ENCODE results near the gene C1orf105.

C1orf105 gene

DNA sequence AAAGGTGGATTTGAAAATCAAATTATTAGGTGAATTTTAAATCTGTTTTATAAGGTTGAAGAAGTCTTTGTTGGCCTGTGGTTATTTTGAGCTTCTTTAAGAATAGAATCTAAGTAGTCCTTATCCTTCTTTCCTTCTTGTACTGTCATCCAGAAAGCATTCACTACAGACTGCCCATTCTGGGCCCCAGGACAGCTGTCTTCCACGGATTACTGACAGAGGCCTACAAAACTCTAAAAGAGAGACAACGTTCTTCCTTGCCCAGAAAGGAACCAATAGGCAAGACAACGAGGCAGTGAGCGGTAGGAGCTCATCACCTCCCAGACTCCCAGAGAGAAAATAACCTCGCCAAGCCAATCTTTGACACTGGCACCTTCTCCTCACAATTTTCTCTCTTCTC lies 47.8 kb downstream of the C1orf105 start:
- ChIA-PET POLR2A (no interaction called here), CTCF (interaction anchor here (0.6 to 1.5 kb wide), 2 partner anchors 25 to 625 kb away, joined by 3 to 5 read pairs; partner anchors contain the start of gene PIGC)
- H3K4me1 ChIP-seq (ENCODE audit: control insufficient read depth, insufficient read depth, low read length) = no peaks in the 10 kb centered on the region
- H3K4me3 ChIP-seq (ENCODE audit: low read depth, low read length) = no peak overlapping the region
- H3K36me3 ChIP-seq (ENCODE audit: control insufficient read depth in 2 of 2, insufficient read depth in 1 of 2, low read length in 2 of 2) = no peaks in the 10 kb centered on the region
- TF ChIP-seq ZNF138 (tag by site-specific recombination; IDR thresholded peaks at IDR 0.05; ENCODE audit: borderline replicate concordance) (no peak), ZNF202 (tag by site-specific recombination; IDR thresholded peaks at IDR 0.05; ENCODE audit: borderline replicate concordance) (no peak), SP2 (tag by site-specific recombination; IDR thresholded peaks at IDR 0.05) (no peak), KLF16 (tag by site-specific recombination; IDR thresholded peaks at IDR 0.05) (no peak), ZNF423 (tag by site-specific recombination; IDR thresholded peaks at IDR 0.05) (no peak), ZNF350 (tag by site-specific recombination; IDR thresholded peaks at IDR 0.05) (no peak), ZNF121 (tag by site-specific recombination; IDR thresholded peaks at IDR 0.05) (no peak), SCRT2 (tag by site-specific recombination; IDR thresholded peaks at IDR 0.05) (no peak), ZNF585B (tag by site-specific recombination; IDR thresholded peaks at IDR 0.05) (no peak), ZNF169 (tag by site-specific recombination; IDR thresholded peaks at IDR 0.05) (no peak)
- TF ChIP-seq, protein P1, sequence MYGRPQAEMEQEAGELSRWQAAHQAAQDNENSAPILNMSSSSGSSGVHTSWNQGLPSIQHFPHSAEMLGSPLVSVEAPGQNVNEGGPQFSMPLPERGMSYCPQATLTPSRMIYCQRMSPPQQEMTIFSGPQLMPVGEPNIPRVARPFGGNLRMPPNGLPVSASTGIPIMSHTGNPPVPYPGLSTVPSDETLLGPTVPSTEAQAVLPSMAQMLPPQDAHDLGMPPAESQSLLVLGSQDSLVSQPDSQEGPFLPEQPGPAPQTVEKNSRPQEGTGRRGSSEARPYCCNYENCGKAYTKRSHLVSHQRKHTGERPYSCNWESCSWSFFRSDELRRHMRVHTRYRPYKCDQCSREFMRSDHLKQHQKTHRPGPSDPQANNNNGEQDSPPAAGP (tag by site-specific recombination; IDR thresholded peaks at IDR 0.05) = no peak
- H3K27ac ChIP-seq (ENCODE audit: extremely low read depth, low read depth, low read length) = no peak overlapping the region
- no peaks in the 10 kb centered on the region for H3K9me3 ChIP-seq (ENCODE audit: control insufficient read depth, insufficient read depth, low read depth, low read length)

DNA sequence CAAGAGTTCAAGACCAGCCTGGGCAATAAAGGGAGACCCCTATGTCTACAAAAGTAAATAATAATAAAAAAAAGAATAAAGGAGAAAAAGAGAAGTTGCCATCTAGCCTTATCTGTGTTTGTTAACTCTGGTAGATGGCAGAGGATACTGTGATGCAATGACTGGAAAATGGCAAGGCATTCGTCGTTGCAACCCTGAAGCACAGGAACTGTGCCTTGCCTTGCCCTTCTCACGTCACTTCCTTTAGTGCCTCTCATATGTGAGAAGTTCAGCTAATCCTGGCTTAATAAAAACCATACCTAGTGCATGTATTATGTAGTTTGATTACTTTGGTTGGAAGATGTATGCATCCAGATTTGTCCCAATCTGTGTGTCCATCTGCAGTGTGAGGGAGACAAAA lies 49.2 kb downstream of the C1orf105 start:
- CTCF ChIA-PET = no interaction called here
- Histone ChIP-seq H3K36me3 (ENCODE audit: control insufficient read depth in 2 of 2, insufficient read depth in 1 of 2, low read length in 2 of 2) (no peaks in the 10 kb centered on the region), H3K9me3 (ENCODE audit: control insufficient read depth, insufficient read depth, low read depth, low read length) (no peaks in the 10 kb centered on the region), H3K27ac (ENCODE audit: extremely low read depth, low read depth, low read length) (no peak overlapping the region), H3K4me1 (ENCODE audit: control insufficient read depth, insufficient read depth, low read length) (no peaks in the 10 kb centered on the region), H3K4me3 (ENCODE audit: low read depth, low read length) (no peak overlapping the region)
- TF ChIP-seq ZNF416 (tag by site-specific recombination; IDR thresholded peaks at IDR 0.05) = no peak
- TF ChIP-seq ZNF354C (tag by site-specific recombination; IDR thresholded peaks at IDR 0.05; ENCODE audit: borderline replicate concordance, low read depth) = no peak
- TF ChIP-seq ZNF621 (tag by site-specific recombination; IDR thresholded peaks at IDR 0.05) = no peak
- TF ChIP-seq, protein P2, sequence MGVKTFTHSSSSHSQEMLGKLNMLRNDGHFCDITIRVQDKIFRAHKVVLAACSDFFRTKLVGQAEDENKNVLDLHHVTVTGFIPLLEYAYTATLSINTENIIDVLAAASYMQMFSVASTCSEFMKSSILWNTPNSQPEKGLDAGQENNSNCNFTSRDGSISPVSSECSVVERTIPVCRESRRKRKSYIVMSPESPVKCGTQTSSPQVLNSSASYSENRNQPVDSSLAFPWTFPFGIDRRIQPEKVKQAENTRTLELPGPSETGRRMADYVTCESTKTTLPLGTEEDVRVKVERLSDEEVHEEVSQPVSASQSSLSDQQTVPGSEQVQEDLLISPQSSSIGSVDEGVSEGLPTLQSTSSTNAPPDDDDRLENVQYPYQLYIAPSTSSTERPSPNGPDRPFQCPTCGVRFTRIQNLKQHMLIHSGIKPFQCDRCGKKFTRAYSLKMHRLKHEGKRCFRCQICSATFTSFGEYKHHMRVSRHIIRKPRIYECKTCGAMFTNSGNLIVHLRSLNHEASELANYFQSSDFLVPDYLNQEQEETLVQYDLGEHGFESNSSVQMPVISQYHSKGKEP (tag by site-specific recombination; IDR thresholded peaks at IDR 0.05) = no peak
- no peak for TF ChIP-seq YY1 (tag by site-specific recombination; IDR thresholded peaks at IDR 0.05)
- POLR2A ChIA-PET = no interaction called here

DNA sequence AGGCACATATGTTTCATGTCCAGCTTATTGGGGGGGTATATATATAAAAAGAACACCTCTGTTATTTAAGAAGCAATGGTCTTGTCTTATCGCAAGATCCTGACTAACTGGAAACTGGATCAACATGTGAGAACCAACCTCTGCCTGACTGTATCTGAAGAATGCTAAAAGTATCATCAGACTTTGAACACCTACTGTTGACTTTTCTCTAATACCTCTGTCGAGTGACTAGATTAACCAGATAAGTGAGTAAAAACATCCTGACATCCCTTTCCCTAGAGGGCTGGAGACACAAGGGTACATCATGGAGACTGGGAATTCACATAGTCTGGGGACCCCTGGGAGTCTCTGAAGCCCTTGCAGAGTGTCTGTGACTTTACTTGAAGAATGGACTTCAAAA lies 49.7 kb downstream of the C1orf105 start:
- Histone ChIP-seq H3K4me3 (ENCODE audit: low read depth, low read length) (no peak overlapping the region), H3K36me3 (ENCODE audit: control insufficient read depth in 2 of 2, insufficient read depth in 1 of 2, low read length in 2 of 2) (no peaks in the 10 kb centered on the region), H3K9me3 (ENCODE audit: control insufficient read depth, insufficient read depth, low read depth, low read length) (no peaks in the 10 kb centered on the region), H3K4me1 (ENCODE audit: control insufficient read depth, insufficient read depth, low read length) (no peaks in the 10 kb centered on the region), H3K27ac (ENCODE audit: extremely low read depth, low read depth, low read length) (no peak overlapping the region)
- POLR2A ChIA-PET = no interaction called here
- CTCF ChIA-PET = no interaction called here
- TF ChIP-seq ZNF404 (tag by site-specific recombination; IDR thresholded peaks at IDR 0.05) = no peak
- TF ChIP-seq ZNF335 (tag by site-specific recombination; conservative IDR thresholded peaks at IDR 0.05) = no peak
- TF ChIP-seq, protein P2 (tag by site-specific recombination; IDR thresholded peaks at IDR 0.05) = no peak
- TF ChIP-seq ZBTB48 (tag by site-specific recombination; IDR thresholded peaks at IDR 0.05) = no peak
- TF ChIP-seq KLF7 (tag by site-specific recombination; IDR thresholded peaks at IDR 0.05; ENCODE audit: borderline replicate concordance) = no peak
- no peak for TF ChIP-seq MYNN (tag by site-specific recombination; IDR thresholded peaks at IDR 0.05; ENCODE audit: borderline replicate concordance)
- no peak for TF ChIP-seq REPIN1 (tag by site-specific recombination; IDR thresholded peaks at IDR 0.05; ENCODE audit: low read depth)
- no peak for TF ChIP-seq SP3 (tag by site-specific recombination; IDR thresholded peaks at IDR 0.05)
- no peak for TF ChIP-seq ZNF112 (tag by site-specific recombination; IDR thresholded peaks at IDR 0.05)
- TF ChIP-seq, protein P3, sequence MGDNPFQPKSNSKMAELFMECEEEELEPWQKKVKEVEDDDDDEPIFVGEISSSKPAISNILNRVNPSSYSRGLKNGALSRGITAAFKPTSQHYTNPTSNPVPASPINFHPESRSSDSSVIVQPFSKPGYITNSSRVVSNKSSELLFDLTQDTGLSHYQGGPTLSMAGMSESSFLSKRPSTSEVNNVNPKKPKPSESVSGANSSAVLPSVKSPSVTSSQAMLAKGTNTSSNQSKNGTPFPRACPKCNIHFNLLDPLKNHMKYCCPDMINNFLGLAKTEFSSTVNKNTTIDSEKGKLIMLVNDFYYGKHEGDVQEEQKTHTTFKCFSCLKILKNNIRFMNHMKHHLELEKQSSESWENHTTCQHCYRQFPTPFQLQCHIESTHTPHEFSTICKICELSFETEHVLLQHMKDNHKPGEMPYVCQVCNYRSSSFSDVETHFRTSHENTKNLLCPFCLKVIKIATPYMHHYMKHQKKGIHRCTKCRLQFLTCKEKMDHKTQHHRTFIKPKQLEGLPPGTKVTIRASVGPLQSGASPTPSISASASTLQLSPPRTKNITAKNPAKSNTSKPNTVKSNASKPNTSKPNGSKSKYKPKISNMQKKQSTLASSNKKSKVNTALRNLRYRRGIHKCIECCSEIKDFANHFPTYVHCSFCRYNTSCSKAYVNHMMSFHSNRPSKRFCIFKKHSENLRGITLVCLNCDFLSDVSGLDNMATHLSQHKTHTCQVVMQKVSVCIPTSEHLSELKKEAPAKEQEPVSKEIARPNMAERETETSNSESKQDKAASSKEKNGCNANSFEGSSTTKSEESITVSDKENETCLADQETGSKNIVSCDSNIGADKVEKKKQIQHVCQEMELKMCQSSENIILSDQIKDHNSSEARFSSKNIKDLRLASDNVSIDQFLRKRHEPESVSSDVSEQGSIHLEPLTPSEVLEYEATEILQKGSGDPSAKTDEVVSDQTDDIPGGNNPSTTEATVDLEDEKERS (tag by site-specific recombination; IDR thresholded peaks at IDR 0.05) = no peak
- no peak for TF ChIP-seq WT1 (tag by site-specific recombination; IDR thresholded peaks at IDR 0.05)
- no peak for TF ChIP-seq MEIS1 (CRISPR knock-in tag; IDR thresholded peaks at IDR 0.05; ENCODE audit: borderline replicate concordance)
- TF ChIP-seq ZNF514 (tag by site-specific recombination; IDR thresholded peaks at IDR 0.05) = no peak

Data from HEK293 (cell line).